Colonic mucosa (tissue), 4 donors: Measurements from ENCODE around the gene GDPD5. TPM values are rescaled to one million over a fixed set of nuclear protein-coding genes. Genes with fewer than 3 reads are reported as not detected.

ENCODE experiments used
- DNase-seq: peaks from one replicate; pipeline ENCODE4 v3.0.0-alpha.2; 2020
- H3K27ac ChIP-seq: fragments of 200-600 bp; one replicate; pipeline ENCODE4 v1.8.0; 2021
- H3K27me3 ChIP-seq: fragments of 200-600 bp; one replicate; pipeline ENCODE4 v1.8.0; 2021
- H3K36me3 ChIP-seq: fragments of 200-600 bp; one replicate; pipeline ENCODE4 v1.8.0; 2021
- H3K4me1 ChIP-seq: fragments of 200-600 bp; one replicate; pipeline ENCODE4 v1.8.0; 2021; ENCODE audit warnings: mild to moderate bottlenecking
- H3K4me3 ChIP-seq: fragments of 200-600 bp; one replicate; pipeline ENCODE4 v1.8.0; 2021
- H3K9ac ChIP-seq, 2 donors: one replicate each; pipeline ENCODE4 v1.7.0; 2013; ENCODE audit warnings: control low read depth in 2 of 2, low read depth in 2 of 2, low read length in 2 of 2
- H3K9me3 ChIP-seq: fragments of 200-600 bp; one replicate; pipeline ENCODE4 v1.8.0; 2021
- CTCF ChIP-seq: fragments of 200-600 bp; IDR thresholded peaks from one replicate; pipeline ENCODE4 v1.8.0; 2022; ENCODE audit warnings: antibody characterized with exemption, mild to moderate bottlenecking
- intact Hi-C: fragments of 100-400 bp; cut with DNase I; formaldehyde crosslinking; loops from one replicate; pipeline ENCODE4 v1.14.1; 2022
- total RNA-seq, 2 donors: library from RNA; stranded (reverse); fragmentation: NEBNext Ultra II Directional in 1 of 2; extraction: Animal tissue kit (Norgen Biotek cat#: 25700) in 1 of 2; gene quantifications; one replicate each; pipeline ENCODE4 v1.2.1, GENCODE V29; 2021
- donor health status: healthy.
- donor health status: DM: no; HTN: no; CAD: no.
- donor health status: DM: no; HTN: no; CAD: no.

GDPD5 gene
- total RNA-seq, 2 donors from 2014 or later = 2.6 to 4.1 TPM

- DNase-seq = no peak
- H3K4me3 ChIP-seq = no peak overlapping the region
- intact Hi-C loops = no loop called here
- no peaks in the 10 kb centered on the region for H3K9me3 ChIP-seq
- no peaks in the 10 kb centered on the region for H3K4me1 ChIP-seq
- H3K27ac ChIP-seq = no peak overlapping the region
- no peak overlapping the region for H3K9ac ChIP-seq
- no peak for TF ChIP-seq CTCF
- H3K27me3 ChIP-seq = no peaks in the 10 kb centered on the region
- no peaks in the 10 kb centered on the region for H3K36me3 ChIP-seq
Observed at GRCh38 chr11:75496305-75496752, 29.4 kb downstream of the GDPD5 start.

GRCh38 chr11:75495749-75496304, 29.9 kb downstream of the GDPD5 start:
- intact Hi-C loops = no loop called here
- Histone ChIP-seq H3K9me3 (no peaks in the 10 kb centered on the region), H3K9ac (no peak overlapping the region), H3K4me3 (no peak overlapping the region), H3K4me1 (no peaks in the 10 kb centered on the region), H3K36me3 (no peaks in the 10 kb centered on the region), H3K27me3 (no peaks in the 10 kb centered on the region), H3K27ac (no peak overlapping the region)
- no peak for DNase-seq
- no peak for TF ChIP-seq CTCF

GRCh38 chr11:75493626-75494025, 32.1 kb downstream of the GDPD5 start:
- H3K27ac ChIP-seq = no peak overlapping the region
- no peak overlapping the region for H3K4me3 ChIP-seq
- H3K4me1 ChIP-seq = no peaks in the 10 kb centered on the region
- H3K9ac ChIP-seq = no peak overlapping the region
- no peaks in the 10 kb centered on the region for H3K9me3 ChIP-seq
- H3K36me3 ChIP-seq = no peaks in the 10 kb centered on the region
- no peak for TF ChIP-seq CTCF
- DNase-seq = no peak
- intact Hi-C loops = no loop called here
- H3K27me3 ChIP-seq = no peaks in the 10 kb centered on the region

GRCh38 chr11:75492181-75492820, 33.4 kb downstream of the GDPD5 start:
- H3K36me3 ChIP-seq = no peaks in the 10 kb centered on the region
- no peaks in the 10 kb centered on the region for H3K4me1 ChIP-seq
- no peak overlapping the region for H3K9ac ChIP-seq
- no peak for DNase-seq
- intact Hi-C loops = no loop called here
- no peak overlapping the region for H3K4me3 ChIP-seq
- no peak overlapping the region for H3K27ac ChIP-seq
- no peaks in the 10 kb centered on the region for H3K9me3 ChIP-seq
- no peak for TF ChIP-seq CTCF
- no peaks in the 10 kb centered on the region for H3K27me3 ChIP-seq

GRCh38 chr11:75491465-75491864, 34.3 kb downstream of the GDPD5 start:
- Histone ChIP-seq H3K4me3 (no peak overlapping the region), H3K36me3 (no peaks in the 10 kb centered on the region), H3K9me3 (no peaks in the 10 kb centered on the region), H3K27ac (no peak overlapping the region), H3K27me3 (no peaks in the 10 kb centered on the region), H3K4me1 (no peaks in the 10 kb centered on the region), H3K9ac (no peak overlapping the region)
- no peak for TF ChIP-seq CTCF
- no peak for DNase-seq
- intact Hi-C loops = no loop called here
